Stimulated activated CD4-positive, alpha-beta T cell treated with anti-CD3 and anti-CD28 coated beads, Interleukin-12 subunit alpha, Interleukin-12 subunit beta, amount 100 ng/mL, for 4 hours (primary cell): ENCODE data around the gene GCLC.
A peak's percentile ranks its signal among the peaks of the same experiment; 100 is the strongest.
"Not testable (repeated sequence)": the region's sequence is repeated elsewhere in the genome, so short reads cannot be mapped to it uniquely, and the experiment has no call there.

Experiments used
- DNase-seq: peaks from one replicate; pipeline ENCODE4 v3.0.0-alpha.2; 2020

Gene GCLC

DNA sequence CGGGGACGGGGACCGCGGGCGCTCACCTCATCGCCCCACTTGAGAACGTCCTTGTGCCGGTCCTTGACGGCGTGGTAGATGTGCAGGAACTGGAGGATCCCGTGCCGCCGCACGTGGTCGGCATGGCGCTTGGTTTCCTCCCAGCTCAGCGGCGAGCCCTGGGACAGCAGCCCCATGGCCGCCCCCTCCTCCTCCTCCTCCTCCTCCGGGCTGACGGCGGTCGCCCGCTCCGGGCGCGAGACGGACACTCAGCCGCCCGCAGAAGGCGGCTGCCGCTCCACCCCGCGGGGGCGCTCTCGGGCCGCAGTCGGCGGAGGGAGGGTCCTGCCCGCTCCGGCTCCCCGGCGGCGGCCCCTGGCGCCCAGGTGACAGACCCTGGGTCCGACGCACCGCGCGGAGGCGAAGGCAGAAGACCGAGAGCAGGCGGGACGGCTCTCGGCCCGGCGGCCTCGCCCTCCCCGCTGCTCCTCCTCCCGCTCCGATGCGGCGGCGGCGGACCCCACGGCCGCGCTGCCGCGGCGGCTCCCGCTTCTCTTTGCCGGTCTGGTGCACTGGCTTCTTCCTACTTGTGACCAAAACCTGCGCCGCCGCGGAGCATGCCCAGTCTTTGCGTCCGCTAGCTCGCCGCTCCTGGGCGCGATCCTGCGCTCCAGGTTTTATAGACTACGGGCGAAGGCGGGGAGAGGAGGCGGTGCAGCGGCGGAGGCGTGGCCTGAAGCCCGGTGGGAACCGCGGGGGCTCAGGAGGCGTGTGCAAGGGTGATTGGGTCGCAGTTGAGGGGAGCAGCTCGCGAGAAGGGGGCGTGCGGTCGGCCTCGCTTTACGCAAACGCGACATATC lies at the start of gene GCLC:
TSS of gene GCLC (minus strand) at position 632 of the 839 bp plus-strand sequence. CDS start at position 176, 456 bp downstream.
- DNase-seq = peak; percentile 88

DNA sequence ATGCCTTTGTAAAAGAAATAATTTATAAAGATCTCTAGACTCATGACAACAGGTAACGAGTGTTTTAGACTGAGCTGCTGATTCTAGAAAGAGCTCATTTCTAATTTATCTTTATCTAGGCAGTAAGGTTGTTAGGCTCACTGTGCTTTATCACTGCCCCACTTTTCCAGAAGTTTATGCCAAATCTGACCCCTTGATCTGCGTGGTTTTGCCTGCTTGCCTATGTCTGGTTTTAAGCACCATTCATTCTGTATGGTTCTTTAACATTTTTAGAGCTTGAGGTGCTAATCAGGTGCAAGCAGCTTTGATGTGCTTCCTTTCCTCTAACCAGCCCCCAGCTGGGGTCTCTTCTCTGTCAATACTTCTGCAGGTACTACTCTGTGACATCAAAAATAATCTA lies 49.7 kb upstream of the GCLC start:
- DNase-seq = no peak

GRCh38 chr6:53593001-53593488 lies 48.1 kb upstream of the GCLC start:
- DNase-seq = no peak

DNA sequence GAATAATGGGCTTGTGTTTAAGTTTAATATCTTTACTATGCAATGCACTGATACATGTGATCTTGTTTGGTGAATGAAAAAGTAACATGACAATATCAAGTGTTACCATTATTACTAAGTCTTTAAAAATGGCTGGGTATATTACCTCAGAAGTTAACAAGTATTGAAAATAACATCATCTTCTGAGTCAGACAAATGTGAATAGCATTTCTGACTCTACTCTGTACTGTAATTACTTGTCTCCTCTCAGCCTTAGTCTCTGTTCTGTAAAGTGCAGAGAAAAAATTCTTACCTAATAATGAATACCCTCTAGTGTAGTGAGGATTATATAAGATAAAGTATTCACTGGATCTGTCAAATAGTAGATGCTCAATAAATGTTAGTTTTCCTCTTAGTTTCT lies 47.0 kb upstream of the GCLC start:
- DNase-seq = no peak

GRCh38 chr6:53588816-53589509 lies 44.1 kb upstream of the GCLC start:
- DNase-seq = no peak

GRCh38 chr6:53587291-53587690 lies 42.4 kb upstream of the GCLC start:
- no peak for DNase-seq

DNA sequence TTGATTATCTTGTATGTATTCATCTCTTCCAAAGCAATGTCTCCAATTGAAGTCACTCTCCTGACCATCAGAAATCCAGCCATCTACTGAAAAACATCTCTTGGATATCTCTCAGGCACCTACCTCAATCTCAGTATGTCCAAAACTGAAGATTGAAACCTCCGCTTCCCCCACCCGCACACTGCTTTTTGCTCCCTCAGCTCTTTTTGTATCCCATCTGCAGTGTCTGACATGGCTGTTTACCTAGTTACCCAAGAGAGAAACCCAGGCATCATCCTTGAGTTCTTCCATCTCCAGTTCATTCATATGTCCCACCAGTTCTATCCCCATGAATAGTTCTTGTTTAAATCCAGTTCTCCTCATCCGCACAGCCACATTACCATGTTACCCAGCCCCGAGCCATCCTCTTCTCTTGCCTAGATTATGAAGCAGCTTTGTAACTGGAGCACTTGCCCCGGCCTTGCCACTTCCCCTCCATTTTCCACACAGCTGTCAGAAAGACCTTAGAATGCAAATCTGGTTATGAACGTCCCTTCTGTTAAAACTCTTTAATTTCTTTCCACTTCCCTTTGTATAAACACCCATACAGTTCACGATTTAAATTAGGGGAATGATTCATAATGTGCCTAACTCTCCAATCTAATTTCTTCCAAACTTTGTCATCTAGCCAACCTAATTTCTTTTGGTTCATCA lies 40.5 kb upstream of the GCLC start:
- DNase-seq = no peak

DNA sequence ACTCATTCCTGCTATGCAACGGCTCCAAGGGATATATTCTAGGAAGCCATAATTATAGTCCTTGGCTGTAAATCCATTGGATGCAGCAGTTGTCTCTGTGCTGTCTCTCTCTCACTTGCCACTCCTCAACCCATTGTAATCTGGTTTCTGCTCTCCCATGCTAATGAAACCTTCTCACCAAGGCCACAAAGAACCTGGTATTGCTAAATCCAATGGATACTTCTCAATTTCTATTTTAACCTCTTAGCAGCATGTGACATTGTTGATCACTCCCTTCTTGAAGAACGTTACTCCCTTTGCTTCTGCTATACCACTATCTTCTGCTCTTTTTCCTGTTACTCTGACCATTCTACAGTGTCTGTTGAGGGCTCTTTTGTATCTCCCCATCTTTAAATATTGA lies 39.8 kb upstream of the GCLC start:
- DNase-seq = no peak

DNA sequence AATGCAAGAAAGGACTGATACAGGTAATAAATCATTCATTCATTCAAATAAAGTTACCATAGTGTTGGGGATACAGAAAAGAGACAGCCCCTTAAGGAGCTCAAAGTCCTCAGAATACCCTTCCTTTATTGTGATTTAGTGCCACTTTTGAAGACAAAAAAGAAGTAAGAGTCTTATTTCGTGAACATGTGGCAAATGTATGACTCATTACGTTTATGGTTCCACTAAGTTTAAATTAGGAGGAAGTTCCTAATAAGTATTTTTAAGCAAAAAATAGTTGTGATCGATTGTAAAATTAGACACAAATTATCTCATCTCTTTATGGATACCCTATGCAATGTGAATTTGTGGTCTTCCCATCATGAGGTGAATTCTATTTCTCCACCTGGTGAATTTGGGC lies 38.5 kb upstream of the GCLC start:
- DNase-seq = no peak

DNA sequence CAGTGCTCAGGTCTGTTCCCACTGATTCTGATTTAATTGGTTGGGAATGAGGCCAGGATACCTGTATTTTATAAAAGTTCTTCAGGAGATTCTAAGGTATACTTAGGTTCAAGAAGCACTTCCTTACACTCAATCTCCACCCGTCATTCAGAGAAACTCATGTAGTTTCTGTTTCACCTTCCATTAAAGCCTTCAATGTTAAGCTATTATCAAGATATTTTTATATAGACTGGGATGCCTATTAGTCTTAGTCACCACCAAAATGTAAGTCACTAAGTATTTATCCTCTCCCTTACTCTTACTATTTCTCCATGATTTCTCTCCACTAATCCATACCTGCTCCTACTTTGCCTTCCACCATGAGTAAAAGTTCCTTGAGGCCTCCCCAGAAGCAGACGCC lies 38.1 kb upstream of the GCLC start:
- DNase-seq = no peak

DNA sequence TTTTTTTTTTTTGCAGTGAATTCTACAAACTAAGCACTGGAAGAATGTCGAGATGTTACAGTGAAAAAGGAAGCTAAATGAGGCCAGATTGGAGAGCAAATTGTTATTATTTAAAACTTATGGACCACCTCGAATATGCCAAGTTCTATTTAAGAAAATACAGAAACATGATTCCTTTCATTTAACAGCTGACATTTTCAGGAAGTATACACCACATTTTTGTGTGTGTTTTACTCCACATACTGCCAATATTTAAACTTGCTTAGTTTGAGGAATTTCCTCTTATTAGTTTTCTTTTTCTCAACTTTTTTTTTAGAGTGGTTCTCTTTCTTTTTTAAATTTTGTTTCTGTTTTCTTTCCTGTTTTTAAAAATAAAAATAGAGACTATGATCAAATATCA lies 37.0 kb upstream of the GCLC start:
- no peak for DNase-seq

DNA sequence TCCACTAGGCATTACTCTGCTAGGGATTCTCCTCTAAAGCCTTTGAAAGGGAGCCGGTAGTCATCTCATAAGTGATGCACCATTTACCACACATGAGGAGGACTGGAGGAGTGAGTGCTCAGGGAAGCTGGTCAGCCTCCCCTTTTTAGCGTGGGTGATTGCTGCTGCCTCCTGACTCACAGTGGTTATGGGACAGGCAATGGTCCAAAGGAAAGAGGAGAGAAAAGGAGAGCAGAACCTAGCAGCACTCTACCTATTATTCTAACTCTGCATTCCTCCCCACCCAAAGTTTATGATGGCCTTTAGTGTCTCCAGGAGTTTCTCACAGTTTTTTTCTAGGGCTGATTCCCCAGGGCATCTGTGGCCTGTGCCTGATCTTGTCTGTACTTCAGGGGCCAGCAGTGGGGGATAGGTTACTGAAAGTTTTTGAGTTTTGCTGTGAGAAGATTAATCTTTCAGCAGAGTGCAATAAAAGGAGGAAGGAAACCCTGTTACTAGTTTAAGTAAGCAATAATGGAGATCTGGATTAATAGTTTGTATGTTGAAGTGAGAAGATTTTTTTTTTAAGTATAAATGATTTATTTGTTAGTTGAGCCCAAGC lies 36.4 kb upstream of the GCLC start:
- DNase-seq = no peak

DNA sequence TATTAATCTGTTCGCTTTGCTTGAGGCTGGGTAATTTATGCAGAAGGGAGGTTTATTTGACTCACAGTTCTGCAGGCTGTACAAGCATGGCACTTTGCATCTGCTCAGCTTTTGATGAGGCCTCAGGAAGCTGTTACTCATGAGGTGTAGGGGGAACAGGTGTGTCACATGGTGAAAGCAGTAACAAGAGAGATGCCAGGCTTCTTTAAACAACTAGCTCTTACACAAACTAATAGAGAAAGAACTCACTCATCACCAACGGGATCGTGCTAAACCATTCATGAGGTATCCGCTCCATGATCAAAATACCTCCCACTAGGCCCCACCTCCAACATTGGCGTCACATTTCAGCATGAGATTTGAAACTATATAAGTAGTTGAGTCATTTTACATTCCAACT lies 34.4 kb upstream of the GCLC start:
- DNase-seq = peak; percentile 6

DNA sequence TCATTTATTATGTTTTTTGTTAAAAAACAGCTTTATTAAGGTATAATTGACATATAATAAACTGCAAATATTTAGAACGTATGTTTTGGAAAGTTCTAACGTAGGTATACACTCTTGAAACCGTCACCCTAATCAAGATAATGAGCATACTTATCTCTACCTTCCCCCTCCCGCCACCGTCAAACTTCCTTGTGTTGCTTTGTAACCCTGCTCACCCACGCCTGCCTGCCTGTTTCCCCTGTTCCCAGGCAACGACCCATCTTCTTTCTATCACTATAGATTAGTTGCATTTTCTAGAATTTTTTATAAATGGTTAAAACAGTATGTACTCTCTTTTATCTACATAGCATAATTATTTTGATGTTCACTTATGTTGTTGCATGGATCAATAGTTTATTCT lies 33.5 kb upstream of the GCLC start:
- DNase-seq = no peak

DNA sequence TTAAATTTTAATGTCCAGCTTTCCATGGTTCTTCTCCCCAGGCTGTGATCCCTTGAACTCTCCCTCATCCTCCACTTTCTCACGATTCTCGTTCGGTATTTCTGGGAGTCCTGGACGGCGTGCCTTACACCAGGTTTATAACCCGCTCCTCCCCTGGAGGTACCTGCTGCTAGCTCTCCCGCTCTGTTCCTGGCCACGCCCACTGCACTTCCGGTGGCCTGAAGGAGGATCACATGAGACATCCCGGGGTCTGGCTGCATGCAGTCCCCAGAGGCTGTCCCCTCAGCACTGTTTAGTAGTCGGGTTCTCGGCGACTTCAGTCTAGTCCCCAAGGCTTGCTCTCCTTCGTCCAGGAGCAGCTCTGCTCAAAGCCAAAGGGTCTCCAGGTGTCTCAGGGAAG lies 28.4 kb upstream of the GCLC start:
- no peak for DNase-seq

DNA sequence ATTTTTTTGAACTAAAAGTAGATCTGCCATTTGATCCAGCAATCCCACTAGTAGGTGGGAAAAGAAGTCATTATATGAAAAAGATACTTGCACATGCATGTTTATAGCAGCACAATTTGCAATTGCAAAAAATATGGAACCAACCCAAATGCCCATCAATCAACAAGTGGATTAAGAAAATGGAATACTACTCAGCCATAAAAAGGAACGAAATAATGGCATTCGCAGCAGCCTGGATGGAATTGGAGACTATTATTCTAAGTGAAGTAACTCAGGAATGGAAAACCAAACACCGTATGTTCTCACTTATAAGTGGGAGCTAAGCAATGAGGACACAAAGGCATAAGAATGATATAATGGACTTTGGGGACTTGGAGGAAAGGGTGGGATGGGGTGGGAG lies 27.5 kb upstream of the GCLC start:
- DNase-seq = not testable (repeated sequence)

DNA sequence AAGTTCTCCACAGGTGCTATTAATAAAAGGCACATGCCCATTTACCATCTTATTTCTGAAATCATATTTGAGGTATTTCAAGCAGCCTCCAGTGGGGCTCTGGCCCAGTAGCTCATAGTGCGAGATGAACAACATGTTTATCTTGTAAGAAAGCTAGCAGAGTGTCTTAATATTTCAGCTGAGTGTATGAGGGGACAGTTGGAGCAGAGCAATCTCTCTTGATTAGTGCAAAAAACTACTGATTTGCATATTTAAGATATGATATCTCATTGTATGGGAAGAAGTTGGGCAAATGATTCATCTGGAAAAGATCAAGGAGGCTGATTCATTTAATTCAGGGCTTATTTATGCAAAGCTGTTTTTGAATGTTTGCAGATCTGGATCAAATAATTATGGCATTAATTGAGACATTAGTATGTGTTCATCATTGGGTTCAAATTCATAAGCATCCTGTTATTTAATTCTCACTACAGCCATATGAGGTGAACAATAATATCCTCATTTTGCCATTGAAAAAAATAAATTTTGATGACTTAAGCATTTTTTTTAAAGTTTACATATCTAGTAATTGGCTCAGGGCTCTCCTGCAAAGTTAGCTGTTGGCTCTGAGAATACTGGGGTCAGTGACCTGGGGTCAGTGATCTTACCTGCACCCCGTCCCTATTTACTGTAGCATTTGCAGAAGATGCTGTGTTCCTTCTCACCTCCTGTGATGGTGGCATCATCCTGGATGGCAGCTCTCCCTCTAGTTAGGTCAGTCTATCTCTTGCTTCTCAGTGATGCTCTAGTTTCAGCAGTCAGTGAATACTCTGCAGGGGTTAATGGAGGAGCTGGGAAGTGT lies 24.1 kb upstream of the GCLC start:
- no peak for DNase-seq

- DNase-seq = no peak
Observed at GRCh38 chr6:53567701-53568100, 22.8 kb upstream of the GCLC start.

- DNase-seq = no peak
Observed at GRCh38 chr6:53566755-53567154, 21.9 kb upstream of the GCLC start.

DNA sequence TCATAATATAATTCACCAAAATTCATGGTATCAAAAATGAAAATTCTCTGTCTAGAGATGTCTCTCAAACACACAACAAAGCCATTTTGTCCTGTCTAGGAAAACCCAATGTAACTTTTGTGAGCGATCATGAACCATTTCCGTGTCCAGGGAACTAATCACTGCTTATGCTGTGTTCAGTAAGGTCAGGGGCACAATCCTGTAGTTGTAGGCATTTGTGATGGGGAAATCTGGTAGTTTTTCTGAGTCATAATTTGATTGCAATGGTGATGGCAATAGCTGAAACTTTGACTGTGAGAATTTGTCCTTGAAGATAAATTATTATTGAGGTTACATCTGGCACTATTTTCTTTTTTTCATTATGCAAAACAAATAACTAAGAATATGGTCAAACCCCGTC lies 21.0 kb upstream of the GCLC start:
- DNase-seq = no peak

- DNase-seq = no peak
Observed at GRCh38 chr6:53564401-53565065, 19.6 kb upstream of the GCLC start.
